ENCODE measurements around the gene EIF4A2. TPM values are rescaled to one million over a fixed set of nuclear protein-coding genes. Genes with fewer than 3 reads are reported as not detected.

EIF4A2 gene
- total and polyA plus RNA-seq, 9 of the 15 experiments (the other 6 are each of a cell fraction or from before 2014, with no cell fraction given): 307 to 754 (median 435) TPM

DNA sequence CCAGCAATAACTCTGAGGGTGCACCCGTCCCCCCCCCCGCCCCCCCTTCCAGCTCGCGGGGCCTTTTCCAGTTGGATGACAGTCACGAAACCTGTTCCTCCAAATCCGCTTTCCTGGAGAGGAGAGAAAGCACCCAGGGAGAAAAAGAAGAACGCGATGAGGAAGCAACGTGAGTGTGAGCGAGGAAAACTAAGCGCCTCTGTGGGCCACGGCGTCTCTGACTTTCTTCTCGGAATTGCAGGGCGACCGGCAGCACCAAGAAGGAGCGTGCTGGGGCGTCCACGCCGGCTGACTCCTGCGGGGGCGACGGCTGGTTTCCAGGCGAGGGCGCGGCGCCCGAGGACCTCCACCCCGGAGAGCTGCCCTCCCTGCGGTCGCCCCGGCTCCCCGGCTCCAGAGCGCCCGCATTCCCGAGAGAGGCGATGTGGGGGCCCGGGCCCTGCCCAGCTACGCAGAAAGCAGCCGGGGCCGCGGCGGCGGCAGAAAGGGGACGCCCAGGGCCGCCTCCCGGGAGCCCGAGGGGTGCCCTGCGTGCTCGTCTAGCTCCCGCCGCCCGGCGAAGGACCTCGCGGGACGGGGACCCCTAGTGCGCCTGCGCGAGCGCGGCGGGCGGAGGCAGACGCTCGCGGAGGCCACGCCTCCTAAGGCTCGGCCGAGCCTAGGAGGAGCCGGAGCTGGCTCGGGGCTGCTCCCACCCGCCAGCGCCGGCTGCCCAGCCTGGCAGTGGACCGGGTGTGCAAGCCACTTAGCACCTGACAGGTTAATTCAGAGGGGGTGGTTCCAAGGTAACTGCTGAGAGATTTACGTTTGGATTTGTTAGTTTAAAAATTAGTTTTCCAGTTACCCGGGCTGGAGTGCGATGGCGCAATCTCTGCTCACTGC lies 43.8 kb downstream of the EIF4A2 start (continued):
- TF ChIP-seq, protein P1, sequence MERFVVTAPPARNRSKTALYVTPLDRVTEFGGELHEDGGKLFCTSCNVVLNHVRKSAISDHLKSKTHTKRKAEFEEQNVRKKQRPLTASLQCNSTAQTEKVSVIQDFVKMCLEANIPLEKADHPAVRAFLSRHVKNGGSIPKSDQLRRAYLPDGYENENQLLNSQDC (CRISPR knock-in tag; IDR thresholded peaks at IDR 0.05): no peak
- TF ChIP-seq SMAD1 (IDR thresholded peaks at IDR 0.05; ENCODE audit: low read depth, low read length, partially characterized antibody) (no peak), PURB (CRISPR knock-in tag; IDR thresholded peaks at IDR 0.05; ENCODE audit: low read depth) (no peak), L3MBTL2 (IDR thresholded peaks at IDR 0.05) (peak; percentile 93), RBM25 (IDR thresholded peaks at IDR 0.05; ENCODE audit: low read depth, low read length, severe bottlenecking) (no peak), FOS (IDR thresholded peaks at IDR 0.05; ENCODE audit: extremely low read depth, insufficient read length) (no peak), BRD9 (IDR thresholded peaks at IDR 0.05; ENCODE audit: low read depth, partially characterized antibody) (no peak), ZBTB17 (CRISPR knock-in tag; IDR thresholded peaks at IDR 0.05) (no peak; the same call in 1 of the 2 replicates), SMARCA4 (IDR thresholded peaks at IDR 0.05) (no peak), GTF2F1 (IDR thresholded peaks at IDR 0.05; ENCODE audit: low read depth, low read length) (no peak), ZNF354B (CRISPR knock-in tag; IDR thresholded peaks at IDR 0.05) (no peak), HDAC1 (IDR thresholded peaks at IDR 0.05) (no peak), KLF16 (IDR thresholded peaks at IDR 0.05) (0 out of 2 replicates have a peak, but pooled peaks have one; percentile 7), ZNF445 (CRISPR knock-in tag; IDR thresholded peaks at IDR 0.05; ENCODE audit: low read depth) (no peak), ELF2 (CRISPR knock-in tag; IDR thresholded peaks at IDR 0.05) (no peak), RB1 (IDR thresholded peaks at IDR 0.05; ENCODE audit: low read depth) (peak; percentile 76)
- TF ChIP-seq, protein P2, sequence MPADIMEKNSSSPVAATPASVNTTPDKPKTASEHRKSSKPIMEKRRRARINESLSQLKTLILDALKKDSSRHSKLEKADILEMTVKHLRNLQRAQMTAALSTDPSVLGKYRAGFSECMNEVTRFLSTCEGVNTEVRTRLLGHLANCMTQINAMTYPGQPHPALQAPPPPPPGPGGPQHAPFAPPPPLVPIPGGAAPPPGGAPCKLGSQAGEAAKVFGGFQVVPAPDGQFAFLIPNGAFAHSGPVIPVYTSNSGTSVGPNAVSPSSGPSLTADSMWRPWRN (IDR thresholded peaks at IDR 0.05; ENCODE audit: low read depth): no peak
- TF ChIP-seq, protein P3, sequence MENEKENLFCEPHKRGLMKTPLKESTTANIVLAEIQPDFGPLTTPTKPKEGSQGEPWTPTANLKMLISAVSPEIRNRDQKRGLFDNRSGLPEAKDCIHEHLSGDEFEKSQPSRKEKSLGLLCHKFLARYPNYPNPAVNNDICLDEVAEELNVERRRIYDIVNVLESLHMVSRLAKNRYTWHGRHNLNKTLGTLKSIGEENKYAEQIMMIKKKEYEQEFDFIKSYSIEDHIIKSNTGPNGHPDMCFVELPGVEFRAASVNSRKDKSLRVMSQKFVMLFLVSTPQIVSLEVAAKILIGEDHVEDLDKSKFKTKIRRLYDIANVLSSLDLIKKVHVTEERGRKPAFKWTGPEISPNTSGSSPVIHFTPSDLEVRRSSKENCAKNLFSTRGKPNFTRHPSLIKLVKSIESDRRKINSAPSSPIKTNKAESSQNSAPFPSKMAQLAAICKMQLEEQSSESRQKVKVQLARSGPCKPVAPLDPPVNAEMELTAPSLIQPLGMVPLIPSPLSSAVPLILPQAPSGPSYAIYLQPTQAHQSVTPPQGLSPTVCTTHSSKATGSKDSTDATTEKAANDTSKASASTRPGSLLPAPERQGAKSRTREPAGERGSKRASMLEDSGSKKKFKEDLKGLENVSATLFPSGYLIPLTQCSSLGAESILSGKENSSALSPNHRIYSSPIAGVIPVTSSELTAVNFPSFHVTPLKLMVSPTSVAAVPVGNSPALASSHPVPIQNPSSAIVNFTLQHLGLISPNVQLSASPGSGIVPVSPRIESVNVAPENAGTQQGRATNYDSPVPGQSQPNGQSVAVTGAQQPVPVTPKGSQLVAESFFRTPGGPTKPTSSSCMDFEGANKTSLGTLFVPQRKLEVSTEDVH (IDR thresholded peaks at IDR 0.05; ENCODE audit: low read depth, partially characterized antibody): no peak
- TF ChIP-seq, protein P4, sequence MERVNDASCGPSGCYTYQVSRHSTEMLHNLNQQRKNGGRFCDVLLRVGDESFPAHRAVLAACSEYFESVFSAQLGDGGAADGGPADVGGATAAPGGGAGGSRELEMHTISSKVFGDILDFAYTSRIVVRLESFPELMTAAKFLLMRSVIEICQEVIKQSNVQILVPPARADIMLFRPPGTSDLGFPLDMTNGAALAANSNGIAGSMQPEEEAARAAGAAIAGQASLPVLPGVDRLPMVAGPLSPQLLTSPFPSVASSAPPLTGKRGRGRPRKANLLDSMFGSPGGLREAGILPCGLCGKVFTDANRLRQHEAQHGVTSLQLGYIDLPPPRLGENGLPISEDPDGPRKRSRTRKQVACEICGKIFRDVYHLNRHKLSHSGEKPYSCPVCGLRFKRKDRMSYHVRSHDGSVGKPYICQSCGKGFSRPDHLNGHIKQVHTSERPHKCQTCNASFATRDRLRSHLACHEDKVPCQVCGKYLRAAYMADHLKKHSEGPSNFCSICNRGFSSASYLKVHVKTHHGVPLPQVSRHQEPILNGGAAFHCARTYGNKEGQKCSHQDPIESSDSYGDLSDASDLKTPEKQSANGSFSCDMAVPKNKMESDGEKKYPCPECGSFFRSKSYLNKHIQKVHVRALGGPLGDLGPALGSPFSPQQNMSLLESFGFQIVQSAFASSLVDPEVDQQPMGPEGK (CRISPR knock-in tag; IDR thresholded peaks at IDR 0.05; ENCODE audit: borderline replicate concordance): no peak
- TF ChIP-seq, protein P5, sequence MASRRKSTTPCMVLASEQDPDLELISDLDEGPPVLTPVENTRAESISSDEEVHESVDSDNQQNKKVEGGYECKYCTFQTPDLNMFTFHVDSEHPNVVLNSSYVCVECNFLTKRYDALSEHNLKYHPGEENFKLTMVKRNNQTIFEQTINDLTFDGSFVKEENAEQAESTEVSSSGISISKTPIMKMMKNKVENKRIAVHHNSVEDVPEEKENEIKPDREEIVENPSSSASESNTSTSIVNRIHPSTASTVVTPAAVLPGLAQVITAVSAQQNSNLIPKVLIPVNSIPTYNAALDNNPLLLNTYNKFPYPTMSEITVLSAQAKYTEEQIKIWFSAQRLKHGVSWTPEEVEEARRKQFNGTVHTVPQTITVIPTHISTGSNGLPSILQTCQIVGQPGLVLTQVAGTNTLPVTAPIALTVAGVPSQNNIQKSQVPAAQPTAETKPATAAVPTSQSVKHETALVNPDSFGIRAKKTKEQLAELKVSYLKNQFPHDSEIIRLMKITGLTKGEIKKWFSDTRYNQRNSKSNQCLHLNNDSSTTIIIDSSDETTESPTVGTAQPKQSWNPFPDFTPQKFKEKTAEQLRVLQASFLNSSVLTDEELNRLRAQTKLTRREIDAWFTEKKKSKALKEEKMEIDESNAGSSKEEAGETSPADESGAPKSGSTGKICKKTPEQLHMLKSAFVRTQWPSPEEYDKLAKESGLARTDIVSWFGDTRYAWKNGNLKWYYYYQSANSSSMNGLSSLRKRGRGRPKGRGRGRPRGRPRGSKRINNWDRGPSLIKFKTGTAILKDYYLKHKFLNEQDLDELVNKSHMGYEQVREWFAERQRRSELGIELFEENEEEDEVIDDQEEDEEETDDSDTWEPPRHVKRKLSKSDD (conservative IDR thresholded peaks at IDR 0.05; ENCODE audit: low read length): no peak

All from K562 (cell line).